GM12878 (cell line): ENCODE data around the gene CASR. TPM values are rescaled to one million over a fixed set of nuclear protein-coding genes. Genes with fewer than 3 reads are reported as not detected.

ENCODE experiments used
- ATF2 ChIP-seq: IDR thresholded peaks from 2 replicates; pipeline ENCODE4 v1.6.1; 2012; ENCODE audit warnings: low read length, inconsistent platforms
- ATF7 ChIP-seq: fragments of 450-650 bp; IDR thresholded peaks from 2 replicates; pipeline ENCODE4 v1.6.1; 2016; ENCODE audit warnings: low read depth, mild to moderate bottlenecking
- BACH1 ChIP-seq: fragments of 450-650 bp; IDR thresholded peaks from 2 replicates; pipeline ENCODE4 v1.6.1; 2017; ENCODE audit warnings: mild to moderate bottlenecking, borderline replicate concordance
- BHLHE40 ChIP-seq, 2 experiments: fragments of 450-650 bp in 1 of 2; IDR thresholded peaks; 2 replicates each; pipeline ENCODE4 v1.6.1; 2011 to 2017; ENCODE audit warnings: low read depth in 2 of 2, borderline replicate concordance in 1 of 2, improper control_type of control experiment in 1 of 2, low read length in 1 of 2, mild to moderate bottlenecking in 1 of 2
- CBX5 ChIP-seq: sonication (generic); IDR thresholded peaks from 2 replicates; pipeline ENCODE4 v1.6.1; 2016; ENCODE audit warnings: low read depth, moderate library complexity, mild to moderate bottlenecking, inconsistent platforms
- CREB1 ChIP-seq: IDR thresholded peaks from 2 replicates; pipeline ENCODE4 v1.6.1; 2012; ENCODE audit warnings: low read depth, mild to moderate bottlenecking, inconsistent platforms
- EP300 ChIP-seq, 2 experiments: fragments of 150-350 bp in 1 of 2; IDR thresholded peaks; 2 replicates each; pipeline ENCODE4 v1.6.1; 2011 to 2012; ENCODE audit warnings: low read depth in 2 of 2, low read length in 2 of 2, borderline replicate concordance in 1 of 2, improper control_type of control experiment in 1 of 2, inconsistent platforms in 1 of 2; ENCODE audit not compliant: control insufficient read depth in 1 of 2
- ETV6 ChIP-seq, 2 experiments: fragments of 450-650 bp in 1 of 2; IDR thresholded peaks in 1 of 2; conservative IDR thresholded peaks in 1 of 2; 2 replicates each; pipeline ENCODE4 v1.6.1; 2014; ENCODE audit warnings: antibody characterized with exemption in 1 of 2, borderline replicate concordance in 1 of 2, low read depth in 1 of 2, mild to moderate bottlenecking in 1 of 2, moderate library complexity in 1 of 2
- IKZF1 ChIP-seq: fragments of 450-650 bp; conservative IDR thresholded peaks from 2 replicates; pipeline ENCODE4 v1.6.1; 2017; ENCODE audit warnings: antibody characterized with exemption, mild to moderate bottlenecking
- NBN ChIP-seq: fragments of 450-650 bp; IDR thresholded peaks from 2 replicates; pipeline ENCODE4 v1.6.1; 2016
- NFXL1 ChIP-seq: fragments of 450-650 bp; IDR thresholded peaks from 2 replicates; pipeline ENCODE4 v1.6.1; 2017; ENCODE audit warnings: antibody characterized with exemption, mild to moderate bottlenecking, borderline replicate concordance
- PAX5 ChIP-seq: IDR thresholded peaks from 2 replicates; pipeline ENCODE4 v1.6.1; 2011; ENCODE audit warnings: low read depth, low read length, borderline replicate concordance
- RAD21 ChIP-seq: IDR thresholded peaks from 2 replicates; pipeline ENCODE4 v1.6.1; 2011; ENCODE audit warnings: mild to moderate bottlenecking, low read depth, low read length, moderate library complexity; ENCODE audit not compliant: insufficient read depth
- RB1 ChIP-seq: fragments of 450-650 bp; formaldehyde crosslinking; IDR thresholded peaks from 2 replicates; pipeline ENCODE4 v1.6.1; 2017; ENCODE audit warnings: mild to moderate bottlenecking, borderline replicate concordance
- RUNX3 ChIP-seq: IDR thresholded peaks from 2 replicates; pipeline ENCODE4 v1.6.1; 2012; ENCODE audit warnings: low read length, inconsistent platforms
- SIN3A ChIP-seq: IDR thresholded peaks from 2 replicates; pipeline ENCODE4 v1.6.1; 2012; ENCODE audit warnings: low read depth, low read length, improper control_type of control experiment
- SMC3 ChIP-seq: IDR thresholded peaks from 2 replicates; pipeline ENCODE4 v1.6.1; 2011; ENCODE audit warnings: low read length, improper control_type of control experiment, borderline replicate concordance
- SP1 ChIP-seq: IDR thresholded peaks from one replicate; pipeline ENCODE4 v1.6.1; 2011; ENCODE audit warnings: low read depth, low read length
- SPI1 ChIP-seq: IDR thresholded peaks from 2 replicates; pipeline ENCODE4 v1.6.1; 2011; ENCODE audit warnings: low read depth, mild to moderate bottlenecking, low read length, moderate library complexity, borderline replicate concordance; ENCODE audit not compliant: insufficient read depth
- STAT1 ChIP-seq: fragments of 450-650 bp; conservative IDR thresholded peaks from 2 replicates; pipeline ENCODE4 v1.6.1; 2014; ENCODE audit warnings: antibody characterized with exemption, mild to moderate bottlenecking
- TARDBP ChIP-seq: IDR thresholded peaks from 2 replicates; pipeline ENCODE4 v1.6.1; 2016; ENCODE audit warnings: borderline replicate concordance
- TBL1XR1 ChIP-seq: IDR thresholded peaks from 2 replicates; pipeline ENCODE4 v1.6.1; 2012; ENCODE audit warnings: low read depth, low read length, improper control_type of control experiment
- ZNF207 ChIP-seq: fragments of 450-650 bp; IDR thresholded peaks from 2 replicates; pipeline ENCODE4 v1.6.1; 2014; ENCODE audit warnings: antibody characterized with exemption, mild to moderate bottlenecking, borderline replicate concordance
- ZNF24 ChIP-seq: fragments of 450-650 bp; IDR thresholded peaks from 2 replicates; pipeline ENCODE4 v1.6.1; 2017; ENCODE audit warnings: antibody characterized with exemption, mild to moderate bottlenecking
- polyA plus RNA-seq, 11 experiments: library from polyadenylated mRNA; depleted of rRNA in 4 of 11; unstranded in 6 of 11; stranded (reverse) in 5 of 11; fragments of >200 nt; fragmentation: Nextera tagmentation in 4 of 11; fragmentation: Illumina TruSeq in 1 of 11; extraction: Ambion mirVana in 4 of 11; extraction: Trizol in 1 of 11; gene quantifications; 1 replicate in 1 of 11; 2 replicates in 10 of 11; pipeline versions ENCODE4 v1.2.1 to v1.2.3, GENCODE V29; 2011 to 2016; ENCODE audit warnings: inconsistent platforms in 2 of 11, missing spikeins in 2 of 11, low read depth in 1 of 11
- total RNA-seq, 4 experiments: library from RNA; depleted of rRNA in 3 of 4; stranded (reverse); fragments of >200 nt in 3 of 4; fragmentation: Illumina TruSeq in 1 of 4; extraction: Trizol in 1 of 4; gene quantifications; 2 replicates each; pipeline versions ENCODE4 v1.2.1 to v1.2.3, GENCODE V29; 2013 to 2021
- TF ChIP-seq, protein P1 (sequence below): fragments of 450-650 bp; IDR thresholded peaks from 2 replicates; pipeline ENCODE4 v1.6.1; 2017; ENCODE audit warnings: low read depth, mild to moderate bottlenecking, moderate library complexity

The CASR gene
- total and polyA plus RNA-seq, 10 of the 15 experiments (the other 5 are each of a cell fraction or from before 2014, with no cell fraction given): 0.04 to 0.37 (median 0.11) TPM

GRCh38 chr3:122258757-122259371, 75.4 kb downstream of the CASR start (continued):
- peak; percentile 74; the same call in 1 of the 2 replicates for TF ChIP-seq TBL1XR1
- TF ChIP-seq BHLHE40 (IDR thresholded peaks at IDR 0.05; ENCODE audit: borderline replicate concordance in 1 of 2, low read depth in 2 of 2, low read length in 1 of 2): peak; percentile 27 to 39; a peak in 2 of 4 replicates
- 0 out of 2 replicates have a peak, but pooled peaks have one; percentile 38 for TF ChIP-seq BACH1
- peak; percentile 46; the same call in 1 of the 2 replicates for TF ChIP-seq PAX5
- peak; percentile 86 for TF ChIP-seq IKZF1
- TF ChIP-seq, protein P1, sequence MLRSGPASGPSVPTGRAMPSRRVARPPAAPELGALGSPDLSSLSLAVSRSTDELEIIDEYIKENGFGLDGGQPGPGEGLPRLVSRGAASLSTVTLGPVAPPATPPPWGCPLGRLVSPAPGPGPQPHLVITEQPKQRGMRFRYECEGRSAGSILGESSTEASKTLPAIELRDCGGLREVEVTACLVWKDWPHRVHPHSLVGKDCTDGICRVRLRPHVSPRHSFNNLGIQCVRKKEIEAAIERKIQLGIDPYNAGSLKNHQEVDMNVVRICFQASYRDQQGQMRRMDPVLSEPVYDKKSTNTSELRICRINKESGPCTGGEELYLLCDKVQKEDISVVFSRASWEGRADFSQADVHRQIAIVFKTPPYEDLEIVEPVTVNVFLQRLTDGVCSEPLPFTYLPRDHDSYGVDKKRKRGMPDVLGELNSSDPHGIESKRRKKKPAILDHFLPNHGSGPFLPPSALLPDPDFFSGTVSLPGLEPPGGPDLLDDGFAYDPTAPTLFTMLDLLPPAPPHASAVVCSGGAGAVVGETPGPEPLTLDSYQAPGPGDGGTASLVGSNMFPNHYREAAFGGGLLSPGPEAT: peak; percentile 50; the same call in 1 of the 2 replicates
- TF ChIP-seq SP1: no peak
- TF ChIP-seq RAD21: peak; percentile 97
- TF ChIP-seq RB1: peak; percentile 72; the same call in 1 of the 2 replicates
- TF ChIP-seq TARDBP: no peak
- peak; percentile 96 for TF ChIP-seq ATF7
- TF ChIP-seq STAT1: no peak
- TF ChIP-seq ETV6 (conservative IDR thresholded peaks at IDR 0.05 in 1 of 2, IDR thresholded peaks at IDR 0.05 in 1 of 2; ENCODE audit: borderline replicate concordance in 1 of 2, low read depth in 1 of 2): peak in 1 of 2 experiments; percentile 9; a peak in 1 of 4 replicates
- TF ChIP-seq NBN: peak; percentile 62; the same call in 1 of the 2 replicates
- peak; percentile 95 for TF ChIP-seq SMC3
- peak; percentile 96 for TF ChIP-seq RUNX3
- peak; percentile 49 for TF ChIP-seq ZNF24
- TF ChIP-seq ATF2: peak; percentile 89
- no peak for TF ChIP-seq CREB1
- TF ChIP-seq ZNF207: 0 out of 2 replicates have a peak, but pooled peaks have one; percentile 46
- no peak for TF ChIP-seq SIN3A
- no peak for TF ChIP-seq SPI1
- peak; percentile 19 to 58; a peak in 1 of 4 replicates for TF ChIP-seq EP300 (IDR thresholded peaks at IDR 0.05; ENCODE audit: borderline replicate concordance in 1 of 2, control insufficient read depth in 1 of 2, low read depth in 2 of 2, low read length in 2 of 2)
- no peak for TF ChIP-seq NFXL1
- TF ChIP-seq CBX5: 0 out of 2 replicates have a peak, but pooled peaks have one; percentile 53
